Measurements from ENCODE around the gene RAB25.
"Not testable (repeated sequence)": the region's sequence is repeated elsewhere in the genome, so short reads cannot be mapped to it uniquely, and the experiment has no call there.

Gene RAB25

DNA sequence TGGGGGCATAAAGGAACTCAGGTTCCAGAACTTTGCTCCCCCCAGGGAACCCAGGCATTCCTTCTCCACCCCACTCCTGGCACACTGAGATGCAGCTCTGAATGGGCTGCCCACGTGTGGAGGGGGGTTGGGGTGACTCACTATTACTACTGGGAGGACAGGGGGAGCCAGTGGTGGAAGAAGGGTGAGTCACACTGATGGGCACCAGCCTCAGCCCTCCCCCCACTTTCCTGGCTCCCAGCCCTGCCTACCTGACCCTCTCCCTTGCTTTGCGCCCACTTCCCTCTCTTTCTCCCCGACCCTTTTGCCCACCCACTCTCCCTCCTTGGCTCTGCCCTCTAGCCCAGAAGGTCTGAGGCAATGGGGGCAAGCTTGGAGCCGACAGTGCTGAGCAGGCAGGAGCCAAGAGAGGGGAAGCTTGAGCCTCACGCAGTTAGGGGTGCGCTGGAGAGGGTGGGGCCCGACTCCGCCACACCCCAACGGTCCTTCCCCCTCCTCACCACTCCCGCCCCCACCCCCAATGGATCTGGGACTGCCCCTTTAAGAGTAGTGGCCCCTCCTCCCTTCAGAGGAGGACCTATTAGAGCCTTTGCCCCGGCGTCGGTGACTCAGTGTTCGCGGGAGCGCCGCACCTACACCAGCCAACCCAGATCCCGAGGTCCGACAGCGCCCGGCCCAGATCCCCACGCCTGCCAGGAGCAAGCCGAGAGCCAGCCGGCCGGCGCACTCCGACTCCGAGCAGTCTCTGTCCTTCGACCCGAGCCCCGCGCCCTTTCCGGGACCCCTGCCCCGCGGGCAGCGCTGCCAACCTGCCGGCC lies 53.4 kb downstream of the RAB25 start, which contains the start of gene LMNA:
Gene LMNA, plus strand, starts transcription at position 611 of the 818 bp plus-strand sequence. CDS start 208 bp downstream, outside the sequence.
- H3K4me3 ChIP-seq (ENCODE audit: low read depth, low read length): peak within 1 kb of the TSS; percentile 71
- TF ChIP-seq CTCF (IDR thresholded peaks at IDR 0.05; ENCODE audit: low read depth, low read length, missing control alignments): no peak
- no peak for DNase-seq (ENCODE audit: low read depth)

DNA sequence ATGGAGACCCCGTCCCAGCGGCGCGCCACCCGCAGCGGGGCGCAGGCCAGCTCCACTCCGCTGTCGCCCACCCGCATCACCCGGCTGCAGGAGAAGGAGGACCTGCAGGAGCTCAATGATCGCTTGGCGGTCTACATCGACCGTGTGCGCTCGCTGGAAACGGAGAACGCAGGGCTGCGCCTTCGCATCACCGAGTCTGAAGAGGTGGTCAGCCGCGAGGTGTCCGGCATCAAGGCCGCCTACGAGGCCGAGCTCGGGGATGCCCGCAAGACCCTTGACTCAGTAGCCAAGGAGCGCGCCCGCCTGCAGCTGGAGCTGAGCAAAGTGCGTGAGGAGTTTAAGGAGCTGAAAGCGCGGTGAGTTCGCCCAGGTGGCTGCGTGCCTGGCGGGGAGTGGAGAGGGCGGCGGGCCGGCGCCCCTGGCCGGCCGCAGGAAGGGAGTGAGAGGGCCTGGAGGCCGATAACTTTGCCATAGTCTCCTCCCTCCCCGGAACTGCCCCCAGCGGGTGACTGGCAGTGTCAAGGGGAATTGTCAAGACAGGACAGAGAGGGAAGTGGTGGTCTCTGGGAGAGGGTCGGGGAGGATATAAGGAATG lies 54.1 kb downstream of the RAB25 start:
- peak overlapping the region; percentile 71 for H3K4me3 ChIP-seq (ENCODE audit: low read depth, low read length)
- no peak for TF ChIP-seq CTCF (IDR thresholded peaks at IDR 0.05; ENCODE audit: low read depth, low read length, missing control alignments)
- DNase-seq (ENCODE audit: low read depth): no peak

- TF ChIP-seq CTCF (IDR thresholded peaks at IDR 0.05; ENCODE audit: low read depth, low read length, missing control alignments): no peak
- DNase-seq (ENCODE audit: low read depth): no peak
- H3K4me3 ChIP-seq (ENCODE audit: low read depth, low read length): peak overlapping the region; percentile 71
These were observed 54.8 kb downstream of the RAB25 start for GRCh38 chr1:156115514-156116374.

- peak overlapping the region; percentile 71; the same call in 1 of the 2 replicates for H3K4me3 ChIP-seq (ENCODE audit: low read depth, low read length)
- not testable (repeated sequence) for DNase-seq (ENCODE audit: low read depth)
These were observed 55.8 kb downstream of the RAB25 start for GRCh38 chr1:156116731-156117130.

- H3K4me3 ChIP-seq (ENCODE audit: low read depth, low read length): no peak overlapping the region
- TF ChIP-seq CTCF (IDR thresholded peaks at IDR 0.05; ENCODE audit: low read depth, low read length, missing control alignments): no peak
- no peak for DNase-seq (ENCODE audit: low read depth)
These were observed 56.6 kb downstream of the RAB25 start for GRCh38 chr1:156117414-156118176.

GRCh38 chr1:156118177-156118868 lies 57.4 kb downstream of the RAB25 start:
- TF ChIP-seq CTCF (IDR thresholded peaks at IDR 0.05; ENCODE audit: low read depth, low read length, missing control alignments): no peak
- DNase-seq (ENCODE audit: low read depth): no peak
- no peak overlapping the region for H3K4me3 ChIP-seq (ENCODE audit: low read depth, low read length)
